Activated CD8-positive, alpha-beta T cell treated with anti-CD3 and anti-CD28 coated beads, Interleukin-2, amount 10 ng/mL, durations not matched to agents 7 days and 5 days (primary cell): ENCODE measurements around the gene REEP5. TPM values are rescaled to one million over a fixed set of nuclear protein-coding genes. Genes with fewer than 3 reads are reported as not detected.

Source experiments
- ATAC-seq: fragments of 150-1000 bp; cut with Tn5 transposase; one replicate; pipeline ENCODE4 v1.10.0; 2021; ENCODE audit warnings: moderate library complexity
- CTCF ChIA-PET: fragments of 350-600 bp; sonication (Branson Sonifier 250); formaldehyde crosslinking; loops from one replicate; lab custom pipeline; 2021; ENCODE audit warnings: antibody characterized with exemption; lab: Charles Lee
- POLR2A ChIA-PET: fragments of 350-600 bp; sonication (Branson Sonifier 250); formaldehyde crosslinking; loops from one replicate; lab custom pipeline; 2021; ENCODE audit warnings: antibody characterized with exemption; lab: Charles Lee
- DNase-seq: peaks from one replicate; pipeline ENCODE4 v3.0.0-alpha.2; 2020
- H3K27ac Mint-ChIP-seq: one replicate; pipeline ENCODE4 v1.8.0; 2021; ENCODE audit warnings: mild to moderate bottlenecking, mixed read lengths
- H3K27me3 Mint-ChIP-seq: one replicate; pipeline ENCODE4 v1.8.0; 2021; ENCODE audit warnings: low read depth, mixed read lengths
- H3K36me3 Mint-ChIP-seq: one replicate; pipeline ENCODE4 v1.8.0; 2021; ENCODE audit warnings: low read depth, mixed read lengths
- H3K4me1 Mint-ChIP-seq: one replicate; pipeline ENCODE4 v1.8.0; 2021; ENCODE audit warnings: low read depth, mixed read lengths
- H3K4me3 Mint-ChIP-seq: one replicate; pipeline ENCODE4 v1.8.0; 2021; ENCODE audit warnings: mild to moderate bottlenecking, mixed read lengths
- H3K9me3 Mint-ChIP-seq: one replicate; pipeline ENCODE4 v1.8.0; 2022; ENCODE audit warnings: mixed read lengths; ENCODE audit not compliant: insufficient read depth
- total RNA-seq, 2 experiments: library from RNA; stranded (reverse); gene quantifications; one replicate each; pipeline ENCODE4 v1.2.3, GENCODE V29; 2021

Gene REEP5
- total RNA-seq, 2 experiments from 2014 or later, result 77.6 to 85.0 TPM

DNA sequence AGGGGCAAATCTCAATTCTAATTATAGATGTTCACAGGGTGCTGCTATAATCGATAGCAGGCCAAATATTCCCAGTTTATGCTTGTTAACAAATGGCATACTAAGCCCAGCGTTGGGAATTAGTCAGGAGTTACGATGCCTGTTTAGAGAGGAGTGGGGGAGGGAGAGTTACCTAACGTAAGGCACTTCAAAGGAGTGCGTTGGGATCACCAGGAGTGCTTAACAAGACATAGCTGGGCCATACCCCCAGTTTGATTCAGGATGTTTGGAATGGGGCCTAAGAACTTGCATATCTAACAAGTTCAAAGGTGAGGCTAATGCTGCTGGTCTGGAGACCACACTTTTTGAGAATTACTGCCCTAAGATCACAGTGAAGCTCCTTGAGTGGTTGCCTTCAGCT, 75.5 kb downstream of the REEP5 start:
- Mint-ChIP-seq H3K9me3 (no peaks in the 10 kb centered on the region), H3K36me3 (no peaks in the 10 kb centered on the region), H3K27me3 (peaks cover 2% of the 10 kb centered on the region), H3K4me3 (no peak overlapping the region), H3K4me1 (peaks cover 4% of the 10 kb centered on the region), H3K27ac (no peak overlapping the region)
- ChIA-PET CTCF (no interaction called here), POLR2A (no interaction called here)
- ATAC-seq (no peak), DNase-seq (no peak)

DNA sequence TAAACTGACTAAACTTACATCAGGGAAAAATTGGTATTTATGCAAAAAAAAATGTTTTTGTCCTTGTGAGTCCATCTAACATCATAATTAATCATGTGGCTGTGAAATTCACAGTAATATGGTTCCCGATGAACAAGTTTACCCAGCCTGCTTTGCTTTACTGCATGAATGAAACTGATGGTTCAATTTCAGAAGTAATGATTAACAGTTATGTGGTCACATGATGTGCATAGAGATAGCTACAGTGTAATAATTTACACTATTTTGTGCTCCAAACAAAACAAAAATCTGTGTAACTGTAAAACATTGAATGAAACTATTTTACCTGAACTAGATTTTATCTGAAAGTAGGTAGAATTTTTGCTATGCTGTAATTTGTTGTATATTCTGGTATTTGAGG, 77.5 kb downstream of the REEP5 start:
- DNase-seq, result no peak
- H3K36me3 Mint-ChIP-seq, result peaks cover 2% of the 10 kb centered on the region
- ChIA-PET CTCF (no interaction called here), POLR2A (no interaction called here)
- H3K27ac Mint-ChIP-seq, result no peak overlapping the region
- no peaks in the 10 kb centered on the region for H3K27me3 Mint-ChIP-seq
- no peaks in the 10 kb centered on the region for H3K9me3 Mint-ChIP-seq
- H3K4me1 Mint-ChIP-seq, result peaks cover 4% of the 10 kb centered on the region
- no peak overlapping the region for H3K4me3 Mint-ChIP-seq
- ATAC-seq, result no peak

DNA sequence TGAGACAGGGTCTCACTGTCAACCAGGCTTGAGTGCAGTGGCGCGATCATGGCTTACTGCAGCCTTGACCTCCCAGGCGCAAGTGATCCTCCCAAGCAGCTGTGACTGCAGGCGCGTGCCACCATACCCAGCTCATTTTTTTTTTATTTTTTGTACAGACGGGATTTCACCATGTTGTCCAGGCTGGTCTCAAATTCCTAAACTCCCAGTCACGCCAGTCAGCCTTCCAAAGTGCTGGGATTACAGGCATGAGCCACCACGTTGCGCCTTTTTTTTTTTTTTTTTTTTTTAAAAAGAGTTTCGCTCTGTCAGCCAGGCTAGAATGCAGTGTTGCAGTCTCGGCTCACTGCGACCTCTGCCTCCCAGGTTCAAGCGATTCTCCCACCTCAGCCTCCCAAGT, 88.1 kb downstream of the REEP5 start:
- no peak overlapping the region for H3K27ac Mint-ChIP-seq
- H3K36me3 Mint-ChIP-seq, result peaks cover 28% of the 10 kb centered on the region
- ChIA-PET CTCF (interaction anchor here (1.7 kb wide), 1 partner anchor 14 kb away, joined by 5 read pairs; no protein-coding TSS in a partner anchor), POLR2A (interaction anchor here (0.7 kb wide), 1 partner anchor 591 kb away, joined by 5 read pairs; no protein-coding TSS in a partner anchor)
- ATAC-seq (no peak), DNase-seq (no peak)
- H3K27me3 Mint-ChIP-seq, result no peaks in the 10 kb centered on the region
- H3K9me3 Mint-ChIP-seq, result no peaks in the 10 kb centered on the region
- no peak overlapping the region for H3K4me3 Mint-ChIP-seq
- H3K4me1 Mint-ChIP-seq, result peaks cover 2% of the 10 kb centered on the region

DNA sequence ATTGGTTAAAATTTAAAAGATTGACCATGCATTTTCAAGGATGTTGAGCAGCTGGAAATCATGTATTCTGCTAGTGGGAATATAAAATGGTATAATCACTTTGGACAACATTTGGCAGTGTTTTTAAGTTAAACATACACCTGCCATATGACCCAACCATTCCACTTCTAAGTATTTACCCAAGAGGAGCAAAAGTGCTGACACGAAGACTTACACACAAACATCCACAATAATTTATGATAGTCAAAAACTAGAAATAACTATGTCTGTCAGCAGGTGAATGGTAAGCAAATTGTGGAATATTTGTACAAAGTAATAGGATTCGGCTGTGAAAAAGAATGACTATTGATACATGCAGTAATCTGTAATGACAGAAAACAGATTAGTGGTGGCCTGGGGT, 91.6 kb downstream of the REEP5 start:
- Mint-ChIP-seq H3K27ac (no peak overlapping the region), H3K27me3 (no peaks in the 10 kb centered on the region), H3K4me1 (peaks cover 2% of the 10 kb centered on the region), H3K9me3 (no peaks in the 10 kb centered on the region), H3K4me3 (no peak overlapping the region), H3K36me3 (peaks cover 15% of the 10 kb centered on the region)
- CTCF ChIA-PET, result no interaction called here
- no peak for DNase-seq
- no peak for ATAC-seq
- POLR2A ChIA-PET, result no interaction called here

Other genes with a start within 250 kb of the REEP5 start
- 10 to 100 TPM; 21.5 to 24.5 TPM for gene APC, start 184.3 kb downstream of the REEP5 start, total RNA-seq
- gene SRP19, start 60.9 kb downstream of the REEP5 start, total RNA-seq, result 10 to 100 TPM; 51.2 to 56.6 TPM
- gene DCP2, start 54.6 kb upstream of the REEP5 start, total RNA-seq, result 100 to 1,000 TPM; 119 to 128 TPM